WTC11 (cell line): ENCODE results near the gene MCCC2. TPM values are rescaled to one million over a fixed set of nuclear protein-coding genes. Genes with fewer than 3 reads are reported as not detected.

Experiments used
- ATAC-seq: fragments of 200-7000 bp; cut with Tn5 transposase; 2 replicates; pipeline ENCODE4 v1.10.0; 2021; ENCODE audit warnings: mild to moderate bottlenecking, moderate library complexity
- CTCF ChIA-PET: fragments of 300-600 bp; sonication (Branson Sonifier 250); formaldehyde crosslinking; loops from one replicate; lab custom pipeline; 2021; ENCODE audit warnings: antibody characterized with exemption; lab: Charles Lee
- POLR2A ChIA-PET: fragments of 350-600 bp; sonication (Branson Sonifier 250); formaldehyde crosslinking; loops from one replicate; lab custom pipeline; 2021; ENCODE audit warnings: antibody characterized with exemption; lab: Charles Lee
- DNase-seq: peaks from one replicate; pipeline ENCODE4 v3.0.0; 2021; ENCODE audit warnings: low spot score
- H3K27ac Mint-ChIP-seq: 2 replicates; pipeline ENCODE4 v1.8.0; 2021; ENCODE audit warnings: mixed read lengths
- H3K27me3 Mint-ChIP-seq: 2 replicates; pipeline ENCODE4 v1.8.0; 2021; ENCODE audit warnings: low read depth, mild to moderate bottlenecking, moderate library complexity, mixed read lengths
- H3K36me3 Mint-ChIP-seq: 2 replicates; pipeline ENCODE4 v1.8.0; 2021; ENCODE audit warnings: mixed read lengths
- H3K4me1 Mint-ChIP-seq: 2 replicates; pipeline ENCODE4 v1.8.0; 2022; ENCODE audit warnings: mixed read lengths
- H3K4me3 Mint-ChIP-seq: 2 replicates; pipeline ENCODE4 v1.8.0; 2021; ENCODE audit warnings: mild to moderate bottlenecking, moderate library complexity, mixed read lengths
- H3K9me3 Mint-ChIP-seq: 2 replicates; pipeline ENCODE4 v1.8.0; 2021; ENCODE audit warnings: mixed read lengths
- CBFB ChIP-seq: sonication (generic); formaldehyde crosslinking; IDR thresholded peaks from 2 replicates; pipeline ENCODE4 v1.8.1; 2022; ENCODE audit warnings: mild to moderate bottlenecking, low read depth, missing genetic modification reagents
- ELF4 ChIP-seq: sonication (generic); formaldehyde crosslinking; IDR thresholded peaks from 2 replicates; pipeline ENCODE4 v1.8.1; 2022; ENCODE audit warnings: low read depth, mild to moderate bottlenecking, moderate library complexity, missing genetic modification reagents
- ESRRA ChIP-seq: sonication (generic); formaldehyde crosslinking; IDR thresholded peaks from 2 replicates; pipeline ENCODE4 v1.8.1; 2022; ENCODE audit warnings: mild to moderate bottlenecking, missing genetic modification reagents, borderline replicate concordance
- FOXJ3 ChIP-seq: sonication (generic); formaldehyde crosslinking; IDR thresholded peaks from 2 replicates; pipeline ENCODE4 v1.9.0; 2021; ENCODE audit warnings: missing genetic modification reagents, mild to moderate bottlenecking, borderline replicate concordance
- GTF2I ChIP-seq: fragments of 250-450 bp; sonication (Bioruptor Pico); conservative IDR thresholded peaks from 2 replicates; pipeline ENCODE4 v1.4.0; 2021; ENCODE audit warnings: mild to moderate bottlenecking
- MYBL2 ChIP-seq: sonication (generic); formaldehyde crosslinking; IDR thresholded peaks from 2 replicates; pipeline ENCODE4 v1.8.1; 2023; ENCODE audit warnings: mild to moderate bottlenecking, moderate library complexity, missing genetic modification reagents
- OVOL2 ChIP-seq: fragments of 250-450 bp; sonication (Bioruptor Pico); IDR thresholded peaks from 2 replicates; pipeline ENCODE4 v1.9.0; 2021; ENCODE audit warnings: mild to moderate bottlenecking, borderline replicate concordance
- RORB ChIP-seq: fragments of 250-450 bp; sonication (Bioruptor Pico); IDR thresholded peaks from 2 replicates; pipeline ENCODE4 v1.9.0; 2021; ENCODE audit warnings: mild to moderate bottlenecking
- TCF7 ChIP-seq: sonication (generic); formaldehyde crosslinking; IDR thresholded peaks from 2 replicates; pipeline ENCODE4 v1.8.0; 2022; ENCODE audit warnings: mild to moderate bottlenecking, low read depth, missing genetic modification reagents, moderate library complexity
- ZBTB21 ChIP-seq: sonication (generic); formaldehyde crosslinking; IDR thresholded peaks from 2 replicates; pipeline ENCODE4 v1.8.1; 2023; ENCODE audit warnings: mild to moderate bottlenecking, missing genetic modification reagents, borderline replicate concordance
- total RNA-seq: library from RNA; stranded (reverse); gene quantifications from 3 replicates; pipeline ENCODE4 v1.2.3, GENCODE V29; 2021
- TF ChIP-seq, protein P1 (sequence below): sonication (generic); formaldehyde crosslinking; IDR thresholded peaks from 2 replicates; pipeline ENCODE4 v1.8.0; 2023; ENCODE audit warnings: missing genetic modification reagents, mild to moderate bottlenecking, borderline replicate concordance
- TF ChIP-seq, protein P2 (sequence below): sonication (generic); formaldehyde crosslinking; IDR thresholded peaks from 2 replicates; pipeline ENCODE4 v1.8.1; 2023; ENCODE audit warnings: mild to moderate bottlenecking, moderate library complexity, missing genetic modification reagents
- TF ChIP-seq, protein P3 (sequence below): sonication (generic); formaldehyde crosslinking; IDR thresholded peaks from 2 replicates; pipeline ENCODE4 v1.8.1; 2023; ENCODE audit warnings: mild to moderate bottlenecking, missing genetic modification reagents, borderline replicate concordance
- TF ChIP-seq, protein P4 (sequence below): sonication (generic); formaldehyde crosslinking; IDR thresholded peaks from 2 replicates; pipeline ENCODE4 v1.8.0; 2022; ENCODE audit warnings: mild to moderate bottlenecking, missing genetic modification reagents
- TF ChIP-seq, protein P5 (sequence below): sonication (generic); formaldehyde crosslinking; IDR thresholded peaks from 2 replicates; pipeline ENCODE4 v1.8.1; 2022; ENCODE audit warnings: missing genetic modification reagents, borderline replicate concordance

Gene MCCC2
- total RNA-seq, 1 experiment from 2014 or later, result 65.0 TPM

DNA sequence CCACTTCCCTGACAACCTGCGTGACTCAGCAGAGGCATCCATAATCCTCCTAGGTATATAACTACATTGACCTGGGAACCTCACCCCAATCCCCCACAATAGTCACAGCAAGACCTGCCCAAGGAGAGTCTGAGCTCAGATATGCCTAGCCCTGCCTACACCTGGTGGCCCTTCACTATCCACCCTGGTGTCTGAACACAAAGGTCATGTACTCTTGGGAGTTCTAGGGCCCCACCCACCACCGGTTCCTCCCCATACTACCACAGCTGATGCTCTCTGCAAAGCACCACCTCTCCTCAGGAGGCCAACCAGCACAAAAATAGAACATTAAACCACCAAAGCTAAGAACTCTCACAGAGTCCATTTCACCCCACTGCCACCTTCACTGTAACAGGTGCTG is 97.2 kb downstream of the MCCC2 start (continued):
- TF ChIP-seq GTF2I (CRISPR knock-in tag), result no peak
- TF ChIP-seq CBFB (CRISPR knock-in tag), result no peak
- TF ChIP-seq MYBL2 (CRISPR knock-in tag), result no peak
- TF ChIP-seq, protein P1, sequence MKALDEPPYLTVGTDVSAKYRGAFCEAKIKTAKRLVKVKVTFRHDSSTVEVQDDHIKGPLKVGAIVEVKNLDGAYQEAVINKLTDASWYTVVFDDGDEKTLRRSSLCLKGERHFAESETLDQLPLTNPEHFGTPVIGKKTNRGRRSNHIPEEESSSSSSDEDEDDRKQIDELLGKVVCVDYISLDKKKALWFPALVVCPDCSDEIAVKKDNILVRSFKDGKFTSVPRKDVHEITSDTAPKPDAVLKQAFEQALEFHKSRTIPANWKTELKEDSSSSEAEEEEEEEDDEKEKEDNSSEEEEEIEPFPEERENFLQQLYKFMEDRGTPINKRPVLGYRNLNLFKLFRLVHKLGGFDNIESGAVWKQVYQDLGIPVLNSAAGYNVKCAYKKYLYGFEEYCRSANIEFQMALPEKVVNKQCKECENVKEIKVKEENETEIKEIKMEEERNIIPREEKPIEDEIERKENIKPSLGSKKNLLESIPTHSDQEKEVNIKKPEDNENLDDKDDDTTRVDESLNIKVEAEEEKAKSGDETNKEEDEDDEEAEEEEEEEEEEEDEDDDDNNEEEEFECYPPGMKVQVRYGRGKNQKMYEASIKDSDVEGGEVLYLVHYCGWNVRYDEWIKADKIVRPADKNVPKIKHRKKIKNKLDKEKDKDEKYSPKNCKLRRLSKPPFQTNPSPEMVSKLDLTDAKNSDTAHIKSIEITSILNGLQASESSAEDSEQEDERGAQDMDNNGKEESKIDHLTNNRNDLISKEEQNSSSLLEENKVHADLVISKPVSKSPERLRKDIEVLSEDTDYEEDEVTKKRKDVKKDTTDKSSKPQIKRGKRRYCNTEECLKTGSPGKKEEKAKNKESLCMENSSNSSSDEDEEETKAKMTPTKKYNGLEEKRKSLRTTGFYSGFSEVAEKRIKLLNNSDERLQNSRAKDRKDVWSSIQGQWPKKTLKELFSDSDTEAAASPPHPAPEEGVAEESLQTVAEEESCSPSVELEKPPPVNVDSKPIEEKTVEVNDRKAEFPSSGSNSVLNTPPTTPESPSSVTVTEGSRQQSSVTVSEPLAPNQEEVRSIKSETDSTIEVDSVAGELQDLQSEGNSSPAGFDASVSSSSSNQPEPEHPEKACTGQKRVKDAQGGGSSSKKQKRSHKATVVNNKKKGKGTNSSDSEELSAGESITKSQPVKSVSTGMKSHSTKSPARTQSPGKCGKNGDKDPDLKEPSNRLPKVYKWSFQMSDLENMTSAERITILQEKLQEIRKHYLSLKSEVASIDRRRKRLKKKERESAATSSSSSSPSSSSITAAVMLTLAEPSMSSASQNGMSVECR (CRISPR knock-in tag), result no peak
- no peak for TF ChIP-seq ELF4 (CRISPR knock-in tag)
- TF ChIP-seq, all 79 proteins: peak for 0

DNA sequence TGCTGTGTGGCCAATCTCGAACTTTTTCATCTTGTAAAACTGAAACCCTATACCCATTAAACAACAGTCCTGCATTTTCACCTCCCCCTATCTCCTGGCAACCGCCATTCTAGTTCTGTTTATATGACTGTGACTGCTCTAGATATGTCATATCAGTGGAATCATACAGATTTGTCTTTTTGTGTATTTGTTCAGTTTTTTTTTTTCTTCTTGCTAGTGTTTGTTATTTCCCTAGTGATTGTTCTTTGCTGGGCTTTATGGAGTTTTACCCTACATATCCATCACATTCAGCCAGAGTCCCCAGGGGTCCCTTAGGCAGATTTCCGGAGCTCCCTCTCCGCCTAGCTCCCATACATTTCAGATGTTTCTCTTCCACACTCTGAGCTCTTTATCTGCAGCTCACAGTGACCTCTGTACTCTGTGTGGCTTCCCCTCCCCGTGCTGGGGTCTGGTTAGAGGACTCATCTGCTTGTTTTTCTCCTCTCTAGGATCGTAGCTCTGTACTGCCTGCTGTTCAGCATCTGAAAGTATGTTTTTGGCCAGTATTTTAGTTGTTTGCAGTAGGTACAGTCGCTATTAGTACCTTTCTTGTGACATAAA is 106.8 kb downstream of the MCCC2 start:
- Mint-ChIP-seq H3K9me3 (peaks cover 4% of the 10 kb centered on the region; the same call in 1 of the 2 replicates), H3K4me3 (peak overlapping the region; percentile 16), H3K4me1 (peaks cover 30% of the 10 kb centered on the region), H3K27ac (peak overlapping the region; percentile 67), H3K36me3 (no peaks in the 10 kb centered on the region), H3K27me3 (peaks cover 2% of the 10 kb centered on the region; the same call in 1 of the 2 replicates)
- POLR2A ChIA-PET, result interaction anchor here (0.6 kb wide), 1 partner anchor 41 kb away, joined by 6 read pairs; no protein-coding TSS in a partner anchor
- ATAC-seq (peak; percentile 82), DNase-seq (peak; percentile 26)
- CTCF ChIA-PET, result interaction anchor here (0.6 to 1.3 kb wide), 11 partner anchors 10 to 680 kb away, joined by 3 to 6 read pairs (median 4); partner anchors contain the start of gene CARTPT
- TF ChIP-seq TCF7 (CRISPR knock-in tag) (no peak), MYBL2 (CRISPR knock-in tag) (no peak), RORB (CRISPR knock-in tag) (no peak), ZBTB21 (no peak), ESRRA (CRISPR knock-in tag) (no peak), OVOL2 (CRISPR knock-in tag) (no peak), FOXJ3 (CRISPR knock-in tag) (no peak)
- TF ChIP-seq, protein P2, sequence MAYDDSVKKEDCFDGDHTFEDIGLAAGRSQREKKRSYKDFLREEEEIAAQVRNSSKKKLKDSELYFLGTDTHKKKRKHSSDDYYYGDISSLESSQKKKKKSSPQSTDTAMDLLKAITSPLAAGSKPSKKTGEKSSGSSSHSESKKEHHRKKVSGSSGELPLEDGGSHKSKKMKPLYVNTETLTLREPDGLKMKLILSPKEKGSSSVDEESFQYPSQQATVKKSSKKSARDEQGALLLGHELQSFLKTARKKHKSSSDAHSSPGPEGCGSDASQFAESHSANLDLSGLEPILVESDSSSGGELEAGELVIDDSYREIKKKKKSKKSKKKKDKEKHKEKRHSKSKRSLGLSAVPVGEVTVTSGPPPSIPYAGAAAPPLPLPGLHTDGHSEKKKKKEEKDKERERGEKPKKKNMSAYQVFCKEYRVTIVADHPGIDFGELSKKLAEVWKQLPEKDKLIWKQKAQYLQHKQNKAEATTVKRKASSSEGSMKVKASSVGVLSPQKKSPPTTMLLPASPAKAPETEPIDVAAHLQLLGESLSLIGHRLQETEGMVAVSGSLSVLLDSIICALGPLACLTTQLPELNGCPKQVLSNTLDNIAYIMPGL (CRISPR knock-in tag), result no peak
- TF ChIP-seq, protein P3, sequence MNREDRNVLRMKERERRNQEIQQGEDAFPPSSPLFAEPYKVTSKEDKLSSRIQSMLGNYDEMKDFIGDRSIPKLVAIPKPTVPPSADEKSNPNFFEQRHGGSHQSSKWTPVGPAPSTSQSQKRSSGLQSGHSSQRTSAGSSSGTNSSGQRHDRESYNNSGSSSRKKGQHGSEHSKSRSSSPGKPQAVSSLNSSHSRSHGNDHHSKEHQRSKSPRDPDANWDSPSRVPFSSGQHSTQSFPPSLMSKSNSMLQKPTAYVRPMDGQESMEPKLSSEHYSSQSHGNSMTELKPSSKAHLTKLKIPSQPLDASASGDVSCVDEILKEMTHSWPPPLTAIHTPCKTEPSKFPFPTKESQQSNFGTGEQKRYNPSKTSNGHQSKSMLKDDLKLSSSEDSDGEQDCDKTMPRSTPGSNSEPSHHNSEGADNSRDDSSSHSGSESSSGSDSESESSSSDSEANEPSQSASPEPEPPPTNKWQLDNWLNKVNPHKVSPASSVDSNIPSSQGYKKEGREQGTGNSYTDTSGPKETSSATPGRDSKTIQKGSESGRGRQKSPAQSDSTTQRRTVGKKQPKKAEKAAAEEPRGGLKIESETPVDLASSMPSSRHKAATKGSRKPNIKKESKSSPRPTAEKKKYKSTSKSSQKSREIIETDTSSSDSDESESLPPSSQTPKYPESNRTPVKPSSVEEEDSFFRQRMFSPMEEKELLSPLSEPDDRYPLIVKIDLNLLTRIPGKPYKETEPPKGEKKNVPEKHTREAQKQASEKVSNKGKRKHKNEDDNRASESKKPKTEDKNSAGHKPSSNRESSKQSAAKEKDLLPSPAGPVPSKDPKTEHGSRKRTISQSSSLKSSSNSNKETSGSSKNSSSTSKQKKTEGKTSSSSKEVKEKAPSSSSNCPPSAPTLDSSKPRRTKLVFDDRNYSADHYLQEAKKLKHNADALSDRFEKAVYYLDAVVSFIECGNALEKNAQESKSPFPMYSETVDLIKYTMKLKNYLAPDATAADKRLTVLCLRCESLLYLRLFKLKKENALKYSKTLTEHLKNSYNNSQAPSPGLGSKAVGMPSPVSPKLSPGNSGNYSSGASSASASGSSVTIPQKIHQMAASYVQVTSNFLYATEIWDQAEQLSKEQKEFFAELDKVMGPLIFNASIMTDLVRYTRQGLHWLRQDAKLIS (CRISPR knock-in tag), result no peak
- TF ChIP-seq, protein P4, sequence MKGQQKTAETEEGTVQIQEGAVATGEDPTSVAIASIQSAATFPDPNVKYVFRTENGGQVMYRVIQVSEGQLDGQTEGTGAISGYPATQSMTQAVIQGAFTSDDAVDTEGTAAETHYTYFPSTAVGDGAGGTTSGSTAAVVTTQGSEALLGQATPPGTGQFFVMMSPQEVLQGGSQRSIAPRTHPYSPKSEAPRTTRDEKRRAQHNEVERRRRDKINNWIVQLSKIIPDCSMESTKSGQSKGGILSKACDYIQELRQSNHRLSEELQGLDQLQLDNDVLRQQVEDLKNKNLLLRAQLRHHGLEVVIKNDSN, result no peak
- TF ChIP-seq, protein P5, sequence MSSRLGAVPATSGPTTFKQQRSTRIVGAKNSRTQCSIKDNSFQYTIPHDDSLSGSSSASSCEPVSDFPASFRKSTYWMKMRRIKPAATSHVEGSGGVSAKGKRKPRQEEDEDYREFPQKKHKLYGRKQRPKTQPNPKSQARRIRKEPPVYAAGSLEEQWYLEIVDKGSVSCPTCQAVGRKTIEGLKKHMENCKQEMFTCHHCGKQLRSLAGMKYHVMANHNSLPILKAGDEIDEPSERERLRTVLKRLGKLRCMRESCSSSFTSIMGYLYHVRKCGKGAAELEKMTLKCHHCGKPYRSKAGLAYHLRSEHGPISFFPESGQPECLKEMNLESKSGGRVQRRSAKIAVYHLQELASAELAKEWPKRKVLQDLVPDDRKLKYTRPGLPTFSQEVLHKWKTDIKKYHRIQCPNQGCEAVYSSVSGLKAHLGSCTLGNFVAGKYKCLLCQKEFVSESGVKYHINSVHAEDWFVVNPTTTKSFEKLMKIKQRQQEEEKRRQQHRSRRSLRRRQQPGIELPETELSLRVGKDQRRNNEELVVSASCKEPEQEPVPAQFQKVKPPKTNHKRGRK, result no peak
